ENCODE results near the gene F12.
A peak's percentile ranks its signal among the peaks of the same experiment; 100 is the strongest.

The F12 gene

DNA sequence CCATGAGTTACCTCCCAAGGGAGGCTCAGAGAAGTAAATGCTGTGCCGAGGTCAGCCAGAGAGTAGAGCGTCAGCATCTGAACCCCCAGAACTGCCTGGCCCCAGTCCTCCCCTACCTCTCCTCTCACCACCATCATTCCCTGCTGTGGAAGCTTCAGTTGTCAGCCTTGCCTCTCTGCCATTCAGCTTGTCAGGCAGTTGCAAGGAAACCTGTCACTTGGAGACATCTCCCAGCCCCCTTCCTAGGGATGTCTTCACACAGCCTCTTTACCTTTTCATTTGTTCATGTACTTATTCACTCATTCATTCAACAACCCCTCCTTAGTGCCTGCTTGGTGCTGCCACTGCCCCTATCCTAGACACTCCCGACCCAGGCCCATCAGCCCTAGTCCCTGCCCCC, 49.5 kb downstream of the F12 start:
- Histone ChIP-seq H3K27me3 (ENCODE audit: insufficient read depth, poor library complexity, severe bottlenecking) (no peaks in the 10 kb centered on the region), H3K27ac (ENCODE audit: poor library complexity, severe bottlenecking) (no peak overlapping the region), H3K4me3 (ENCODE audit: severe bottlenecking) (no peak overlapping the region), H3K36me3 (ENCODE audit: low read depth) (no peaks in the 10 kb centered on the region), H3K9me3 (ENCODE audit: severe bottlenecking) (no peaks in the 10 kb centered on the region), H3K4me1 (ENCODE audit: insufficient read depth, poor library complexity, severe bottlenecking) (peaks cover 11% of the 10 kb centered on the region)
- TF ChIP-seq, protein P1, sequence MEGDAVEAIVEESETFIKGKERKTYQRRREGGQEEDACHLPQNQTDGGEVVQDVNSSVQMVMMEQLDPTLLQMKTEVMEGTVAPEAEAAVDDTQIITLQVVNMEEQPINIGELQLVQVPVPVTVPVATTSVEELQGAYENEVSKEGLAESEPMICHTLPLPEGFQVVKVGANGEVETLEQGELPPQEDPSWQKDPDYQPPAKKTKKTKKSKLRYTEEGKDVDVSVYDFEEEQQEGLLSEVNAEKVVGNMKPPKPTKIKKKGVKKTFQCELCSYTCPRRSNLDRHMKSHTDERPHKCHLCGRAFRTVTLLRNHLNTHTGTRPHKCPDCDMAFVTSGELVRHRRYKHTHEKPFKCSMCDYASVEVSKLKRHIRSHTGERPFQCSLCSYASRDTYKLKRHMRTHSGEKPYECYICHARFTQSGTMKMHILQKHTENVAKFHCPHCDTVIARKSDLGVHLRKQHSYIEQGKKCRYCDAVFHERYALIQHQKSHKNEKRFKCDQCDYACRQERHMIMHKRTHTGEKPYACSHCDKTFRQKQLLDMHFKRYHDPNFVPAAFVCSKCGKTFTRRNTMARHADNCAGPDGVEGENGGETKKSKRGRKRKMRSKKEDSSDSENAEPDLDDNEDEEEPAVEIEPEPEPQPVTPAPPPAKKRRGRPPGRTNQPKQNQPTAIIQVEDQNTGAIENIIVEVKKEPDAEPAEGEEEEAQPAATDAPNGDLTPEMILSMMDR (IDR thresholded peaks at IDR 0.05; ENCODE audit: poor library complexity, severe bottlenecking) = no peak
- no peak for DNase-seq (ENCODE audit: low spot score)
- no peak for ATAC-seq (ENCODE audit: low read depth)

DNA sequence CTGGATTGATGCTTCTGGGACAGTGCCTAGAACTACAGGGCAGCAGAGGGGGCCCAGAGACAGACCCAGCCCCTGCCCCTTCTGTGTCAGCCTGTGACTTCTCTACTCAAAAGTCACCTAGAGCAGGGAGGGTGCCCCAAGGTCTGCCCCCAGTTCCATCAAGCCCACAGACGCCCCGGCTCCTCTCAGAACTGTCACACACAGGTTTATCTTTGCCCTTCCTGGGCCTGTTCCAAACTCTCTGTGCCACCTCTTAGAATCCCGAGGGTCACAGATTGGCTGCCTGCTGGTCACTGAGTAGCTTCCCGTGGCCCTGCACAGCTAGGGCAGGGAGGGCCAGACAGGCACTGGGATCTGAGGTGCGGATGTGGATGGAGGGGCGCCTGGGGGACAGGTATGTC, 49.9 kb downstream of the F12 start:
- H3K4me3 ChIP-seq (ENCODE audit: severe bottlenecking) = no peak overlapping the region
- H3K9me3 ChIP-seq (ENCODE audit: severe bottlenecking) = no peaks in the 10 kb centered on the region
- peaks cover 11% of the 10 kb centered on the region for H3K4me1 ChIP-seq (ENCODE audit: insufficient read depth, poor library complexity, severe bottlenecking)
- TF ChIP-seq, protein P1 (IDR thresholded peaks at IDR 0.05; ENCODE audit: poor library complexity, severe bottlenecking) = no peak
- H3K27ac ChIP-seq (ENCODE audit: poor library complexity, severe bottlenecking) = no peak overlapping the region
- DNase-seq (ENCODE audit: low spot score) = no peak
- ATAC-seq (ENCODE audit: low read depth) = no peak
- no peaks in the 10 kb centered on the region for H3K27me3 ChIP-seq (ENCODE audit: insufficient read depth, poor library complexity, severe bottlenecking)
- H3K36me3 ChIP-seq (ENCODE audit: low read depth) = no peaks in the 10 kb centered on the region

DNA sequence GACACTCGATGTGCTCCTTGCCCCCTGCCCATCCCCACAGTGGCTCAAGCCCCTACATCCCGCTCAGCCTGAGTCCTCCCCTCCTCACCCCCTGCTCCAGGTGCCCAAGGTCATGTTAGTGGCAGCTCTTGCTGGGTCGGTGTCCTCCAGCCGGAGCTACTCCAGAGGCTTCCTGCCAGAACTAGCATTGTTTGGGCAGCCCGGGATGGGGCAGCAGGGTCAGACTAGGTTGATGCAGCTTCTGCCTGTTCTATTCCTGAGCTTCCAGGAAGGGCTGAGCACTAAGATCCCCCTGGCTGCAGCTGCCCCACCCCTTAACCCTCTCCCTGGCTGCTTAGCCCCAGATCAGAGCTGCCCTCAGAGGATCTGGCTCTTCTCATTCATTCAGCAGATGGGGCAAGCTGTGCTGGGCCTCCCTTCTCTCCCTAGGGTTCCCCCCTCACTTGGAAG, 51.0 kb downstream of the F12 start:
- DNase-seq (ENCODE audit: low spot score) (no peak), ATAC-seq (ENCODE audit: low read depth) (no peak)
- Histone ChIP-seq H3K27me3 (ENCODE audit: insufficient read depth, poor library complexity, severe bottlenecking) (no peaks in the 10 kb centered on the region), H3K9me3 (ENCODE audit: severe bottlenecking) (no peaks in the 10 kb centered on the region), H3K36me3 (ENCODE audit: low read depth) (no peaks in the 10 kb centered on the region), H3K4me1 (ENCODE audit: insufficient read depth, poor library complexity, severe bottlenecking) (peaks cover 5% of the 10 kb centered on the region), H3K4me3 (ENCODE audit: severe bottlenecking) (peak overlapping the region; percentile 36), H3K27ac (ENCODE audit: poor library complexity, severe bottlenecking) (peak overlapping the region; percentile 11)
- TF ChIP-seq, protein P1 (IDR thresholded peaks at IDR 0.05; ENCODE audit: poor library complexity, severe bottlenecking) = no peak

DNA sequence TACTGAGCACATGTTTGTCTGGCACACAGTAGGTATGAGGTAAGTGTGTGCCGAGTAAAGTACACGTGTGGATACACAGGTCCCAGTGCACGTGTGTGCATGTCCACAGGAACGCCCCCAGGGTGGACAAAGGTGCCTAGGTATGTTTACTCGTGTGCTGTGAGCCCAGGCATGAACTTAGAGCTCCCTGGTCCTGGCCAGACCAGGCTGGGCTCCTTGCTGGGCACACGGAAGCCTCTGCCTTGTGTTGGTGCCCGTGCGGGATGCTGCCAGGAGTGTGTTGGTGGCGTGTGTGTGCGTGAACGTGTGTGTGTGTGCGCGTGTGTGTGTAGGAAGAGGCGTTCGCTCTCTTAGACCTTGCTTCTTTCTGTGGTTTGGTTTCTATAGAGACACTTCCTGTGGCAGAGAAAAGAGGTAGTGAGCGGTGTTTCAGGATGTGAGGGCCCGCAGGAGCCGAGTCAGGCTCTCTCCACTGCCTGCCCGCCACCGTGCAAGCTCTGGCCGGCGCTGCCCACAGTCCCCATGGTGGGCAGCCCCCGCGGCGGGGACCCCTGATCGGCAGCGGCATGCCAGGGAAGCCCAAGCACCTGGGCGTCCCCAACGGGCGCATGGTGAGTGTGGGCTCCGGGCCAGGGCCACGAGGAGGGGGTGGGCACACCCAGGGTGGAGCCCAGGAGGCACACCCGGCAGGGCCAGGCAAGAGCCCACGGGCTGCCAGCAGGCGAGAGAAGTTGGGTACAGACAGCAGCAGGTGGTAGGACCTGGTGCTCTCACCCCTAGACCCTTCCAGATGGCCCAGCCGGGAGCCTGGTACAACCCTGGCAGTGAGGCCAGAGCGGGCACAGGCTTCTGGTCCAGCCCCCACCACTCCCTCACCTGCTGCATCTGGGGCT, 51.7 kb downstream of the F12 start, which contains the start of gene RGS14:
Gene RGS14, plus strand, starts transcription at position 466 of the 893 bp plus-strand sequence. Its CDS starts 101 bp downstream, at position 567.
- peak; percentile 84 for ATAC-seq (ENCODE audit: low read depth)
- H3K4me3 ChIP-seq (ENCODE audit: severe bottlenecking) = peak within 1 kb of the TSS; percentile 36

More for the DNA sequence above, 51.7 kb downstream of the F12 start, which contains the start of gene RGS14:
- no peak for DNase-seq (ENCODE audit: low spot score)
- Histone ChIP-seq H3K36me3 (ENCODE audit: low read depth) (no peaks in the 10 kb centered on the region), H3K4me1 (ENCODE audit: insufficient read depth, poor library complexity, severe bottlenecking) (peaks cover 3% of the 10 kb centered on the region), H3K9me3 (ENCODE audit: severe bottlenecking) (no peaks in the 10 kb centered on the region), H3K27me3 (ENCODE audit: insufficient read depth, poor library complexity, severe bottlenecking) (no peaks in the 10 kb centered on the region), H3K27ac (ENCODE audit: poor library complexity, severe bottlenecking) (peak within 1 kb of the TSS; percentile 11)
- TF ChIP-seq, protein P1 (IDR thresholded peaks at IDR 0.05; ENCODE audit: poor library complexity, severe bottlenecking) = no peak
